GM21528 (cell line): ENCODE data around the gene IFITM2.
"Not testable (repeated sequence)": the region's sequence is repeated elsewhere in the genome, so short reads cannot be mapped to it uniquely, and the experiment has no call there.

Experiments
- ATAC-seq: cut with Tn5 transposase; IDR thresholded peaks from one replicate; pipeline ENCODE4 v1.9.1; 2021; ENCODE audit warnings: mild to moderate bottlenecking, moderate library complexity; ENCODE audit not compliant: unreplicated experiment, low FRiP score

IFITM2 gene

GRCh38 chr11:304915-305843 is 2.4 kb upstream of the IFITM2 start:
- no peak for ATAC-seq

GRCh38 chr11:305844-306211 is 1.8 kb upstream of the IFITM2 start:
- no peak for ATAC-seq

- ATAC-seq = no peak
Observed at GRCh38 chr11:306645-307371, 808 bp upstream of the IFITM2 start.

- not testable (repeated sequence) for ATAC-seq
Observed at GRCh38 chr11:308740-309665, 1.4 kb downstream of the IFITM2 start.

GRCh38 chr11:309979-310572 is 2.5 kb downstream of the IFITM2 start:
- not testable (repeated sequence) for ATAC-seq

GRCh38 chr11:311013-311748 is 3.6 kb downstream of the IFITM2 start:
- ATAC-seq = not testable (repeated sequence)

GRCh38 chr11:312092-312816 is 4.6 kb downstream of the IFITM2 start:
- ATAC-seq = no peak

- ATAC-seq = no peak
Observed at GRCh38 chr11:313304-313786, 5.7 kb downstream of the IFITM2 start.

- no peak for ATAC-seq
Observed at GRCh38 chr11:313787-314553, 6.4 kb downstream of the IFITM2 start, which contains the start of gene IFITM1. Gene IFITM1, plus strand, starts transcription at chr11:314040. Its CDS starts 131 bp downstream, at chr11:314171.

- ATAC-seq = not testable (repeated sequence)
Observed at GRCh38 chr11:314554-314875, 6.9 kb downstream of the IFITM2 start.

- no peak for ATAC-seq
Observed at GRCh38 chr11:315051-315481, 7.5 kb downstream of the IFITM2 start.

GRCh38 chr11:315516-315994 is 7.9 kb downstream of the IFITM2 start:
- ATAC-seq = no peak

GRCh38 chr11:316031-316701 is 8.6 kb downstream of the IFITM2 start:
- ATAC-seq = no peak

GRCh38 chr11:316891-317301 is 9.3 kb downstream of the IFITM2 start:
- no peak for ATAC-seq

GRCh38 chr11:317668-318404 is 10.2 kb downstream of the IFITM2 start:
- not testable (repeated sequence) for ATAC-seq

GRCh38 chr11:318405-319120 is 10.9 kb downstream of the IFITM2 start:
- ATAC-seq = not testable (repeated sequence)
